Activated CD4-positive, alpha-beta T cell treated with anti-CD3 and anti-CD28 coated beads, Interleukin-10, Interleukin-2, amounts not matched to agents 100 ng/mL and 50 ng/mL, durations not matched to agents 16 hours and 8 hours (primary cell): Measurements from ENCODE around the gene TEX54.
A peak's percentile ranks its signal among the peaks of the same experiment; 100 is the strongest.
"Not testable (repeated sequence)": the region's sequence is repeated elsewhere in the genome, so short reads cannot be mapped to it uniquely, and the experiment has no call there.

Source experiments
- DNase-seq: peaks from one replicate; pipeline ENCODE4 v3.0.0-alpha.2; 2020

The TEX54 gene

GRCh38 chr11:62830904-62831519 is 1.6 kb downstream of the TEX54 start:
- no peak for DNase-seq

GRCh38 chr11:62828130-62828529 is 4.5 kb downstream of the TEX54 start:
- not testable (repeated sequence) for DNase-seq

DNA sequence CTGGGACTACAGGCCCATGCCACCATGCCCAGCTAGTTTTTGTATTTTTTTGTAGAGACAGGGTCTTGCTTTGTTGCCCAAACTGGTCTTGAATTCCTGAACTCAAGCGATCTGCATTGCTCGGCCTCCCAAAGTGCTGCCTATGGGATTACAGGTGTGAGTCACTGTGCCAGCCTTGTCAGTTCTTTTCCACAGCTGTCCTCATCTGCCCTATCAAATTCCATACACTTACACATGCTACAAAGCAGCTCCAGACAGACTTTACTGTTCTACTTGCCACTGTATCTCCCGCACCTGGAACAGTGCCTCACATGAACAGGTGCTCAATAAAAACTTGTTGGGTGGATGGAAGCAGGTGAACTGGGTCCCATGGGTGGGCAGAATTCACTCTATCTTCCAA is 9.0 kb downstream of the TEX54 start:
- DNase-seq = no peak

DNA sequence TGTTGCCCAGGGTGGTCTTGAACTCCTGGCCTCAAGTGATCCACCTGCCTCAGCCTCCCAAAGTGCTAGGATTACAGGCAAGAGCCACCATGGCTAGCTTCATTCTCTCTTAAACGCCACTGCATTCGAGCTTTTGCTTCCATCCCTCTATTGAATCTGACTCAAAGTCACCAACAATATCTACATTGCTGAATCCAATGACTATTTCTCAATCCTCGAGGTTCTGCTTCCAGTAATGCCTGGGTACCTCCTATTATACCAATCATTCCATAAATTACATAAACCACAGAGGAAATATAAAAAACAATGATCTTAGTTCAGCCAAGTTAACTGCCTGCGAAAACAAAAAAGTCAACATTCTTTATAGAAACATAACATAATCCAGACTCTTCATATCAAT is 15.5 kb downstream of the TEX54 start:
- DNase-seq = no peak

- no peak for DNase-seq
Measured at GRCh38 chr11:62816557-62816956, 16.1 kb downstream of the TEX54 start.

DNA sequence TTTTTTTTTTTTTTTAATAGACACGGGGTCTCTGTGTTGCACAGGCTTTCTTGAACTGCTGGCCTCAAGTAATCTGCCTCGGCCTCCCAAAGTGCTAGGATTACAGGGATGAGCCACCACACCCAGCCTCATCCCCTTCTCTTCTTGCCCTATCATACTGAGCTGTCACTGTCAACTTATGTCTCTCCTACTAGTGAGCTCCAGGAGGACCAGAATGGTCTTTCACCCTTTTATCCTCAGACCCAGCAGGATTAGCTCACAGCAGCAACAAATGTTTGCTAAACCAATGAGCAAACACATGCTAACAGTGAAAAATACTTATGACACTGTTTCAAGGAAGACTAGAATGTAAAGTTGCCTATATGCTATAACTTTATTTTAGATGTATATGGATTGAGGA is 21.0 kb downstream of the TEX54 start:
- no peak for DNase-seq

DNA sequence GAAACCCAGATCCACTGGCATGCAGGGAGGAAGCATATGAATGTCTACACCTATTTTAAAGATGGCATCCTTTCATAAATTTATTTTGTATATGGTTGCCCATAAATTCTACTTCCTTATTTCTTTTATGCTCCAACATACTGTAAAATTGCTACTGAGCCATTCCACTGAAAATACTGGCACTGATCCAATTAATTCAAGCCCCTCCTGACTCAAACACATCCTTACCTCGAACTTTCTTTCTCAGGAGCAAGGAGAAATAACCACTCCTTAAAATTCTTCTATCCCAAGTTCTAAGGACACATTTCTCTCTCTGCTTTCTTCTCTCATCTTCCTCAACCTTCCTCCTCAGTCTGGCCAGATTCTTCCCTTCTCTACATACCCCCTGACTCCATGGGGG is 21.9 kb downstream of the TEX54 start:
- no peak for DNase-seq

GRCh38 chr11:62806611-62807121 is 26.0 kb downstream of the TEX54 start:
- DNase-seq = no peak

- DNase-seq = peak; percentile 46
Measured at GRCh38 chr11:62805961-62806441, 26.6 kb downstream of the TEX54 start.

DNA sequence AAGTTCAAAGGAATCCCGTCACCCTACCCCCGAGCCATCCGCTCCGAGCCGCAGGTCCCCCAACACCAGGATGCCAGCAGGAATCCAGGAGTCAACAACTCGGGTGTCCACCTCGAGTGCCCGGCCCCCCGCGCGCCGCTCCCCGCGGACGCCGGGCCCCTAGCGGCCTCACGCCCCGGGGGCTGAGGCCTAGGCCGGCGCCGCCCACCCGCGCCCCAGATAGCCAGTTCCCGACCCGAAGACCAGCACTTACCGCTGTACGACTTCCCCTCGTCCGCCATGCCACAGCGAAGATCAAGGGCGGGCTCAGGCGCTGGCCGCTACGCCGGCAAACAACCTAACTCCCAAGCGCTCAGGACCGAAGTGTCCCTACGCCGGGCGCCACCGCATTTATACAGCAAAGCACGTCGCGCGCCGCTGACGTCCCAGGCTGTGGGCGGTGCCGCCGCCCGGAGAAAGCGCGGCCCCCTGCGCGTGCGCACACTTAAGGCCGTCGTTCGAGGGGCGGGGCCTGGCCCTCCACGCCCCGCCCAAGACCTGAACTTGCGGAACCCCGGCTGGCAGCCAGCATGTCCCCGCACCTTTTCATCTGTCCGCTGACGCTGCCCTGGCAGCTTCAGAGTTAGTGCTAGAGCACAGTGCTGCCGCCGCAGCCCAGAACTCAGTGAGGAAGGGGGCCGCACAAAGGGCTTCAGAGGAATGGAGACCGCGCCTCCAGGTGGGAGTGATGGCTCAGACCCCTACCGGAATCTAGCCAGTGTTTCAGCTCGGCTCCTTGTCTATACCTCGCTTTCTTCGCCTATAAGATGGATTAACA is 27.4 kb downstream of the TEX54 start, which contains the start of gene NXF1:
Gene NXF1, minus strand, starts transcription at position 365 of the 817 bp plus-strand sequence. Its CDS starts 84 bp downstream, at position 281.
- DNase-seq = peak; percentile 97

DNA sequence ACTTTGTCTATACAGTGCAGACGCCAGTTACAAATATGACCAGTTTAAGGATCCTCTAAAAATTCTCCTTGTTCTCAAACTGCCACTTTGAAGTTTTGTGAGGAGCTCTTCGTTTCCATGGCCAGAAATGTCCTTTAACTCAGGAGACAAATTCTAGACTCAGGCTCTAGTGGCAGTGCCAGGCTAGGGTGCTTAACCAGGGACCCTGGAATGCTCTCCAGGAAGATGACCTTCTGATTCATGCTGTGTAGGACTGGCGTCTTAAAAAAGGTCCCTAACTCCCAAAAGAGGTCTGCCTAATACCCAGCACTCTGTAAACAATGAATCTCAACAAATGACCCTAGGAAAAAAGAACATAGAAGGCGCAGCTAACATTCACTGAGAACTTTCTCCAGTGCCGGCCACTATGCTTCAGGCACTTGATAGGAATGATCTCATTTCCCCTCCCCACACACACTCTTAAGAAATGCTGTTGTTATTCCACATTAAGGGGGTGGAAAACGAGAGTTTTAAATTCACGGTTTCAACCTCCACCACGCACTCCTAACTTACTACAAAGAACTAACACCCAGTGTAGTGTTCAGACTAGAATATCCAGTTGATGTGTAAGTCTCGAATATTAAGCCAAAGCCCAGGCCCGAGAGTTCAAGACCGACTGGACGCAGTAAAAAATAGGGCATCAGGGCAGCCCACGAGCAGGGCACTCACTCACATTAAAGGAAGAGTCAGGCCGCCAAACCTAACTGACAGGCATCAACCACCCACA is 28.1 kb downstream of the TEX54 start:
- DNase-seq = peak; percentile 18

DNA sequence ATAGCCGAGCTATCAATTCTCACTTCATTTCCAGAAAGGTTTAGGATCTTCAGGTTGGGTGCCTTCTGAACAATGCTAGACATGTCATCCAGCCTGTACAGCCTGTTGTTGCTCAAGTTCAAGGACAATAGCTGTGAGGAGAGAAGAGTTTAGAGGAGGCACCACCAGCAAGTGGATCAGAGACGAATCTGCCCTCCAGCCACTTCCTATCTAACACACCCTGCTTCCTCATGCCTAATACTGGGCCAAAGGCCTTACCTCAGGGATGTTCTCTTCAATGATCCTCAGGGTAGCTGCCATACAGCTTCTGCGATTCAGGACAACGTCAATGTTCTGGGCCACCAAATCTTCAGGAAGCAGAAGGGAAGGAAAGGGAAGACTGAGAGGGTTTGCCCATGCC is 31.6 kb downstream of the TEX54 start:
- DNase-seq = no peak

DNA sequence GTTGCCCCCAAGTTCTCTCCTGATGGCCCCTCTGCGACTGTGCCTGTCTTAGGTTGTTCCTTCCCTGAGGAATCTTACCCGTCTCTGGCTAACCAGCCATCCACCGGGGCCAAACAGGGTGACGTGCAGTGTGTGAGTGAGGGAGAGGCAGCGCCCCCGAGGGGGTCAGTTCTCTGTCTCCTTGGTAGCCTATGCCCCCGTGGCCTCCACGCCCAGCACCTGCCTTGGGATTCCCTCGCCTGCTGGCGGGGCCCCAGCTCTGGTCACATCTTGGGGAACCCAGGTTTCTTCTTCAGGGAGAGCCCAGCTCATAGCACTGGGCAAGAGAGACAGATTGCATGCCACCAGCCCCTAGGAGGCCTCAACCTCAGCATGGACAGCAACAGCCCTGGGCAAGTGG is 33.2 kb downstream of the TEX54 start:
- no peak for DNase-seq

DNA sequence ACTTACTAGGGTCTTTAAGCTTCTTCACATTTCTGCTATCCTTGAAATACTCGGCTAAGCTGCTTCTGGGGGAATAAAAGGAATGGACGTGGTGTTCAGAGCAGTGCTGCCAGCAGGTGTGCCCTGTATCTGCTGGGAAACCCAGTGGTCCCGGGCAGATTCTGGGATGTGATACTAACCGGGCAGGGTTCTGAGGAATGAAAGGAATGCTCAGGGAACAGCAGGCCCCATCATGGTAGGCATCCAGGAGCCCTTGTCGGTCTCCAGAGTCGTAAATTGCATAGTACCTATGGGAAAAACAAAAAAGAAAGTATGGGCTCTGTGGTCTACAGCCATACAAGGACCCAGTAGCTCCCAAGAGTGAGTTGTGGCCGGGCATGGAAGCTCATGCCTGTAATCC is 36.4 kb downstream of the TEX54 start:
- no peak for DNase-seq

GRCh38 chr11:62794201-62794775 is 38.4 kb downstream of the TEX54 start:
- DNase-seq = no peak

GRCh38 chr11:62792202-62792575 is 40.5 kb downstream of the TEX54 start:
- no peak for DNase-seq

DNA sequence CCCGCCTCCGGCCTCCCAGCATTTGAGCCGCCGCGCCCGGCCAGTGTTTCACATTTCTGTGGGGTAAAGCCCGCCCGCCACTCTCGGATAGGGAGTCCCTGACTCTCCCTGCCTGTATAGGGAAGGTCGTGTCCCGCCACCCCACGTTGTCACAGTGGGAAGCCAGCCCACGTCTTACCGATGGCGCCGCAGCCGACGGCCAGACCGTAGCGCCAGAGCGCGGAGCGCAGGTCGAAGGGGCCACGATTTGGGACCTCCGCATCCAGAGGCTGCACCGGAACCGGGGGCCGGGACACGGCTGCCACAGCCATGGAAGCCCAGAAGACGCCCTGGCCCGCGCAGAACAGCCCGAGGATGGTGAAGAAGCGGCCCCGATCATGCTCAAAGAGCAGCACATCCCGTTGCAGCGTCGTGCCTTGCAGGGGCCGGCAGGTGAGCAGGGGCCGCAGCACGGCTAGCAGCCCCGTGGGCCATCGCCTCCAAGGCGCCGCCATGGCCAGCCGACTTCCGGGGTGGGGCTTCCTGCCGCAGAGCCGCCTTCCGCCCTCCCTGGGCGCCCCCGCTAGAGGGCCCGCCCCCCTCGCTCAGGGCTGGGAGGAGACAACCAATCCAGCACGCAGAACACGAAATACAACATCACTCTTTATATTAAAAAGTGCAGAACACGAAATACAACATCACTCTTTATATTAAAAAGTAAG is 41.0 kb downstream of the TEX54 start, which contains the start of gene TMEM223:
Gene TMEM223, minus strand, starts transcription at position 506 of the 701 bp plus-strand sequence. Its CDS starts 12 bp downstream, at position 494.
- DNase-seq = peak; percentile 93

DNA sequence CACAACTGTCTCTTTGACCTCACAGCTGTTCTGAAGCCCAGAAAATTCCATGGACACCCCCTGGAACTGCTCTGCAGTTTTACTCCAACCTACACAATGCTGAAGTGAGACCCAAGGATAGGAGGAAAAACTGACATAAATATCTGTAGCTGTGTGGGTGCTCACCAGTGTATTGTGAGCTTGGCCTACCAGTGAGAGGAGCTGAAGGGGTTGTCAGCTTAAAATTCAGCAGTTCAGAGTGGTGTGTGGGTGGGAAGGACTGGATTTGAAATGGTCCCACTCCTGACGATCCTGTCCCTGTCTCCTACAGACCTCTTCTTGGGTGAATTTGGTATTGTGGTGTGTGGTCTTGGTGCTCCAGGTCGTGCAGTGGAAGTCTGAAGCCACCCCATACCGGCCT is 43.1 kb downstream of the TEX54 start:
- DNase-seq = no peak

- no peak for DNase-seq
Measured at GRCh38 chr11:62788991-62789390, 43.6 kb downstream of the TEX54 start.

- DNase-seq = peak; percentile 98
Measured at GRCh38 chr11:62787005-62787759, 45.5 kb downstream of the TEX54 start, which contains the start of gene TMEM179B. TMEM179B (plus strand) TSS chr11:62787402; CDS start chr11:62787432, 30 bp downstream.

DNA sequence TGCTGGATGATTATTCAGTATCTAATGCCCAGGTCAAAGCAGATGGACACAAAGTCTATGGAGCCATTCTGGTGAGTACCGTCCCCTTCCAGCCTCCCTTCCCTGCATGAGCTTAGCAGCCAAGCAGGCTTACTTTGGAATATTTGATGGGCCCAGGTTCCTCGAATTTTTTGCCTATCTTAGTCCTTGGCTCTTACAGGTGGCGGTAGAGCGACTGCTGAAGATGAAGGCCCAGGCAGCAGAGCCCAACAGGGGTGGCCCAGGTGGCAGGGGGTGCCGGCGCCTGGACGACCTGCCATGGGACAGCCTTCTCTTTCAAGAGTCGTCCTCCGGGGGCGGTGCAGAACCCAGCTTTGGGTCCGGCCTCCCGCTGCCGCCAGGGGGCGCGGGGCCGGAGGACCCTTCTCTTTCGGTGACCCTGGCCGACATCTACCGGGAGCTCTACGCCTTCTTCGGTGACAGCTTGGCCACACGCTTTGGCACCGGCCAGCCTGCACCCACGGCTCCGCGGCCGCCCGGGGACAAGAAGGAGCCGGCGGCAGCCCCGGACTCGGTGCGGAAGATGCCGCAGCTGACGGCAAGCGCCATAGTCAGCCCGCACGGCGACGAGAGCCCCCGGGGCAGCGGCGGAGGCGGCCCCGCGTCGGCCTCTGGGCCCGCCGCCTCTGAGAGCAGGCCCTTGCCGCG is 46.2 kb downstream of the TEX54 start:
- DNase-seq = peak; percentile 92
